Glomerular visceral epithelial cell (primary cell): Measurements from ENCODE around the gene USP14.

ENCODE experiments used
- DNase-seq: peaks from one replicate; pipeline ENCODE4 v3.0.0-alpha.2; 2016; ENCODE audit errors: extremely low spot score

Gene USP14

DNA sequence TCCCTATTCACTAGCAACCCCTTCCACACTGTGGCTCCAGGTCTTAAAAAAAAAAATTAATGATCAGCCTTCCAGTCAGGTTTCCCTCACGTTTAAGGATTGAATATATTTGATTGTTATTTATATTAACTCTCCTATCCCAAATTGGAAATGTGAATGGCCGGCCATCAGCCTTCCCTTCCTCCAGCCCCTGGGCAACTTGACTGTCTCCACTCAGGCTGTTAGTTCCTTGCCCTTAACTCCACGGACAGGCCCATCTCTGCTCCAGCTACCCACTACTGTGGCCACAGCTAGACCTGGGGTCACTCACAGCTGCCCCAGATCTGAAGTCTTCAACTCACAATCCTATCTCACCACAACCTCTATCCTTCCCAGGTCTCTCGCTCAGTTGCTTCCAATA is 69.5 kb downstream of the USP14 start:
- no peak for DNase-seq

DNA sequence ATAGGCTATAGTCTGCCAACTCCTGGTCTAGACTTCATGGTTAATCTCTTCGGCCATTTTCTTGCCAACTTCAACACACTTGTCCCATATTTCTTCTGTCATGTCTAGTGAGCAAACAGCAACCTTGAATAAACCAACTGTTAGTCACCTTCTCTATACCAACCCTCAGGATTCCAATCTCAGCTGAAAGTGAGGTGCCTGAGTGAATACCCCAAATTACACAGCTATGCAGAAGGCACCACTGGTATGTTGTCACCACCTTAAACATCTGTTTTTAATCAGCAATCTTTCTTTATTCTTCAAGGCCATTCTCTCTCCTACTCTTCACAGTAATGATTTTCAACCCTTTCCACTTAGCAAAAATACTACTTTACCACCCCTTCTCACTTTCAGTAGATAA is 70.2 kb downstream of the USP14 start:
- DNase-seq = no peak

DNA sequence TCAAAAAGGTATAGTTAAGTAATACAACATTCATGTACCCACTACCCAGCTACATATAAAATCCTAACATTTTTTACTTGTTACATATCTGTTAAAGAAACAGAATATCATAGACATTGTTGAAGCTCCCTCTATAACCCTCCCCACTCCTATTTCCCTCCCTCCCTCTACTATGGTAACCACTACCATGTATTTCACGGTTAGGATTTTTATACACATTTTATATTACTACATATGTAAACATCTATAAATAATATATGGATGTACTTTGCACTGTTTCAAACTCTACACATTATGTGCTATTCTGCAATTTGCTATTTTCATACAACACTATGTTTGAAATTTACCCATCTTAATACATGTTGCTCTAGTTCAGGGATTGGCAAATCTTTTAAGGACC is 73.2 kb downstream of the USP14 start:
- no peak for DNase-seq

DNA sequence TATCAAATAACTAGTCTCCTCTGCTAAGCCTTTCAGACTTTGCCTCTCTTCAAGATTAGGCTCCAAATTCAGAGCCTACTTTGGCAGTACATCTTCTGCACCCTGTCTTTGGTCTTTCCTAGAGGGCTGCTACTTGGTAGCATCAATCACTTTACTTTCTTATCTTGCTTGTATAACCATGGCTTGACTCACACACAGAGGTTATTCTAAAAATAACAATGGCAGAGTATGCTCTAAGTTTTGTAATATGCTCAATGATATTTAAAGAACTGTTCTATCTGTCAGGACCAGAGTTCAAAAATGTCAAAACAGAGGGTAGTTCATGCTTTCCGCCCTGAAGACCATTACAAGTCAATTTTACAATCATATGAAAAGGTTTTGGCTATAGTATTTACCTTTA is 81.8 kb downstream of the USP14 start:
- DNase-seq = no peak

DNA sequence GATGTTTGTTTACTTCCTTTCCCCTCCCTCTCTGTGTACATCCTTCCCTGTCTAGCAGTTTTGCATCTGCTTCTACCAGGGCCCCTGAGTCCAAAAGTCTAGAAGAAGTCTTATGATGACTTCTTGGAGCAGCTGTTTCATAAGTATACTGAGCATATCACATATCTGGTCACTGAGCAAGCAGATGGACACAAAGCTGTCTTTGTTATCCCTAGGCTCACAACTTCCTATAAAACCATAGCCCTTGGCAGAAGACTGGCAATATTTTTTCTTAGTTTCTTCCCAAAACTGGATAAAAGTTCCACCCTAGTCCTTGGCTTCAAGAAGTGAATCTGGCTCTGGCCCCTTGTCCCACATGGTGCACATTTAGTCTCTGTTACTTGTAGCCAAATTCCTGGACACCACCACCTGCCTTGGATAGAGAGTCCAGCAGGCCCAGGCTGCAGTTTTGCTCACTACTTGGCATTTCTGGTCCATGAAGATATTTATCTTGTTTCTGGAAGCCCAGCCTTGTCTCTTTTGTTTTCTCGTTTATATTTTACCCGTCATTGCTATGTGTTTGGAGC is 87.0 kb downstream of the USP14 start:
- no peak for DNase-seq

DNA sequence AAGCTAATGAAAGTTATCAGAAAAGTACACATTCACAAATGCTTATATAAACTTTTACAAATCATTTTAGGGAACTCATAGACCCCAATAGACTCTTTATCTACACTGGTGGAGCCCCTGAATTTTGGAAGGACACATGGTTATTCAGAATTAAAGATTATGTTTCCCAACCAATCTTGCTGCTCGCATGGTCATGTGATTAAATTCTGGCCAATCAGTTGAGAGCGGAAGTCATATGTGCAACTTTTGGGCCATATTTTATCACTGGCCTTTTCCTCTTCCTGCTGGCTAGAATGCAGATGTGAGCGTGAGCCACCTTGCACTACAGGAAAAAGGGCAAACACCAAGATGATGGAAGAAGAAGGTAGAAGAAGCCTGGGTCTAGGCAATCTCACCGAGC is 89.7 kb downstream of the USP14 start:
- no peak for DNase-seq

DNA sequence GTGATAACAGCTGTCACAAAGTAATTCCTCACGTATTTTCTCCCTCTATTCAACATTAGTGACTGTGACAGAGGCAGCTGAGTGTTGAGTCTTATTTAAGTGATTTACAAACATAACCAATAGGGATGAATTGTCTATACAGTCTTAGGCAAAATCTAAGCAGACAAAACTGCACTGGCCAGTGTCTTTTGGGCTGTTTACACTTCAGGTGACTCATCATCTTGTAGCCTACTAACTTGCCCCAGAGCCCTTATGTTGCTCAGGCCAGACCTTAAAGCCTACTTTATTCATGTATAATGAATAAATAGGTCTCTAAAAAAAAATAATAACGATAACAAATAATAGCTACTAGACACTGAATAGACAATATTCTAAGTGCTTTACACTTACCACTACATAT is 92.3 kb downstream of the USP14 start:
- no peak for DNase-seq

DNA sequence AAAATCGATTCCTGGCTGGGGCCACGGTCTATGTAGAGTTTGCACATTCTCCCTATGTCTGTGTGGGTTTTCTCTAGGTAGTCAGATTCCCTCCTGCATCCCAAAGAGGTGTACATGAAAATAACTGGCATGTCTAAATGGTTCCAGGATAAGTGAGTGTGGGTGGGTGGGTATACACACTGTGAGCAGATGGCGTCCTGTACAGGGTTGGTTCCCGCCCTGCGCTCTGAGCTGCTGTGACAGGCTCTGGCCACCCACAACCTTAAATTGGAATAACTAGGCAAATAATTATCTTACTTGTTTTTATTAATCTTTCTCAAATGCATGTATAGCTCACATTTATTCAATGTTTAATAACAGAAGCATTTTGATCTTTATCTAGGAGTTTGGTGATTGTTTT is 93.2 kb downstream of the USP14 start:
- no peak for DNase-seq

DNA sequence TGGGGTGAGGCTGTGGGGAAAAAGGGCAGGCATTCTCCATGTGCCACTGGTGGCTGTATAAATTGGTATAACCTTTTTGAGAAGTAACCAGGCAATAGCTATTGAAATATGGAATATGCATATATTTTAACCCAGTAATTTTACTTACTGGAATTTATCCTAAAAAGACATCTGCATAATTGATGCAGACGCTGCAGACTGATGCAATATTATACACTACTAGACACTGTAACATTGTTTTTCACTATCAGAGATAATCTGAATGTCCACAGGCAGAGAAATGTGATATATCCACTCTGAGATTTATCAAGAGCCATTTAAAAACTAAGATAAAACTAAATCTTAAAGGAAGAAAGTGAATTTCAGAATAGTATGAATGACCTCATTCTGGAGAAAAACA is 94.8 kb downstream of the USP14 start:
- DNase-seq = no peak

DNA sequence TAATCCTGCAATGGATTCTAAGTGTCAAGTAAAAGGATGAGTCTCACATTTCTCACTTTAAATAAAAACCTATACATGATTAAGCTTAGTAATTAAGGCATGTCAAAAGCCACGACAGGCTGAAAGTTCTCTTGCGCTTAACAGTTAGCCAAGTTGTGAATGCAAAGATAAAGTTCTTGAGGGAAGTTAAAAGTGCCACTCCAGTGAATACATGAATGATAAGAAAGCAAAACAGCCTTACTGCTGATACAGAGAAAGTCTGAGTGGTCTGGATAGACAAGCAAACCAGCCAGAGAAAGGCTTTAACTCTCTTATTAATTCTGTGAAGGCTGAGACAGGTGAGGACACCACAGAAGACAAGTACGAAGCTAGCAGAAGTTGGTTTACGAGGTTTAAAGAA is 96.8 kb downstream of the USP14 start:
- no peak for DNase-seq

DNA sequence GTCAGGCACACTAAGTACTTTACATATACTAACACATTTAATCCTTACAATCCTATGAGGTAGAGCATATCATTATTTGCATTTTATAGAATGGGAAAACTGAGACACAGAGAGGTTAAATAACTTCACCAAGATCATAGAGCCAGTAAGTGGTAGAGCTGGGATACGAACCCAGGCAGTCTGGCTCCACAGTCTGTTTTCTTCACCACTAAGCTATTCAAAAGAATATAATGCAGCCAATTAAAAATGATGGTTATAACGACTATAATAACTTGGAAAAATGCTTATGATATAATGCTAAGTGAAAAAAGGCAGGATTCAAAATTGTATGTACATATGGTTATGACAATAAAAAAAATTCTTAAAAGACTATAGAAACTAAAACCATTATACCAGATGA is 102.2 kb downstream of the USP14 start:
- no peak for DNase-seq

DNA sequence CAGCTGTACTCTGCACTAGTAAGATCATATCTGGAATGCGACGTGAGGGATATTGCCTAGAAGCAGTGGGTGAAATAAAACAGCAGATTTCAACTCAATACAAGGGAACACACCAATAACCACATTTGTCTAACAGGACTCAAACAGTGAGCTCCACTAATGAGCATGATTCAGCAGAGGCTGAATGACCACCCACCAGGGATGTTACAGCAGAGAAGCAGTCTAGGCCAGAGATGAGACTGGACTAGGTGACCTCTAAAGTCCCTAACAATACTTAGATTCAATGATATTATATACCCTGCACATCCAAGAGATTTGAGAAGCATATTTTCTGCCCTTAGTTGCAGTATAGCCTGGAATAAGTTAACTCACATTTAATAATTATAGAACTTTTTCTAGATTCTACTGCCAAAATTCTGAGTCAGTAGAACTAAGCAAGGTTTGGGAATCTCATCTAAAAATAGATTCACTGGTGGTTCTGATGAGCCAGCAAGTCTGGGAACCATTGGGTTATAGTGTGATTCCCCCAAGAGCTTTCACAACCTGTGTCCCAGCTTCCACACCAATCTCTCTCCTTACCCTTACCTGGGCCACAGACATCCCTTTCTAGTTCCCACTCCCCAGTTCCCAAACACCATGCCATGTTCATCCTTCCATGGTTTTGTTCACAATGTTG is 103.2 kb downstream of the USP14 start:
- no peak for DNase-seq
